H9 (cell line): ENCODE data around the gene TADA1. TPM values are rescaled to one million over a fixed set of nuclear protein-coding genes. Genes with fewer than 3 reads are reported as not detected.

ENCODE experiments used
- DNase-seq: peaks from one replicate; pipeline ENCODE4 v3.0.0-alpha.2; 2017
- H2AFZ ChIP-seq: one replicate; pipeline ENCODE4 v1.6.1; 2013; ENCODE audit warnings: mild to moderate bottlenecking, low read length, control low read depth, moderate library complexity
- H2AK5ac ChIP-seq: 2 replicates; pipeline ENCODE4 v1.6.1; 2013; ENCODE audit warnings: low read length, control low read depth, mixed read lengths; ENCODE audit not compliant: insufficient read length
- H2BK120ac ChIP-seq: one replicate; pipeline ENCODE4 v1.6.1; 2013; ENCODE audit warnings: low read depth, mild to moderate bottlenecking, low read length, control low read depth, inconsistent platforms; ENCODE audit not compliant: poor library complexity, severe bottlenecking
- H2BK12ac ChIP-seq: 2 replicates; pipeline ENCODE4 v1.6.1; 2013; ENCODE audit warnings: low read length, control low read depth, mixed read lengths, low read depth; ENCODE audit not compliant: insufficient read length
- H2BK15ac ChIP-seq: 2 replicates; pipeline ENCODE4 v1.6.1; 2013; ENCODE audit warnings: low read depth, low read length, control low read depth
- H2BK20ac ChIP-seq: one replicate; pipeline ENCODE4 v1.6.1; 2013; ENCODE audit warnings: low read depth, mild to moderate bottlenecking, low read length, control low read depth, inconsistent platforms; ENCODE audit not compliant: poor library complexity, severe bottlenecking
- H2BK5ac ChIP-seq: 2 replicates; pipeline ENCODE4 v1.6.1; 2013; ENCODE audit warnings: low read length, control low read depth, mixed read lengths; ENCODE audit not compliant: insufficient read length
- H3K14ac ChIP-seq: 2 replicates; pipeline ENCODE4 v1.6.1; 2013; ENCODE audit warnings: low read length, control low read depth; ENCODE audit not compliant: insufficient read depth
- H3K18ac ChIP-seq: 2 replicates; pipeline ENCODE4 v1.6.1; 2013; ENCODE audit warnings: low read depth, mild to moderate bottlenecking, mixed read lengths, low read length, control low read depth; ENCODE audit not compliant: insufficient read length
- H3K23ac ChIP-seq: 2 replicates; pipeline ENCODE4 v1.6.1; 2013; ENCODE audit warnings: low read length, control low read depth, mixed read lengths, low read depth; ENCODE audit not compliant: insufficient read length
- H3K23me2 ChIP-seq: 2 replicates; pipeline ENCODE4 v1.6.1; 2013; ENCODE audit warnings: low read depth, mild to moderate bottlenecking, mixed read lengths, low read length, control low read depth; ENCODE audit not compliant: insufficient read length, poor library complexity, severe bottlenecking
- H3K27ac ChIP-seq: 2 replicates; pipeline ENCODE4 v1.5.1; 2013; ENCODE audit warnings: low read length, control low read depth, mixed read lengths, low read depth; ENCODE audit not compliant: insufficient read length
- H3K27me3 ChIP-seq: 2 replicates; pipeline ENCODE4 v1.6.1; 2013; ENCODE audit warnings: low read length, control low read depth, inconsistent platforms; ENCODE audit not compliant: insufficient read depth
- H3K4ac ChIP-seq: 2 replicates; pipeline ENCODE4 v1.6.1; 2013; ENCODE audit warnings: low read depth, mild to moderate bottlenecking, control low read depth, inconsistent platforms, low read length, moderate library complexity
- H3K4me1 ChIP-seq: 2 replicates; pipeline ENCODE4 v1.6.1; 2013; ENCODE audit warnings: low read length, control low read depth, inconsistent platforms; ENCODE audit not compliant: insufficient read depth
- H3K4me2 ChIP-seq: 2 replicates; pipeline ENCODE4 v1.6.1; 2013; ENCODE audit warnings: low read length, control low read depth, mixed read lengths; ENCODE audit not compliant: insufficient read length, insufficient read depth
- H3K56ac ChIP-seq: 2 replicates; pipeline ENCODE4 v1.6.1; 2013; ENCODE audit warnings: low read depth, mild to moderate bottlenecking, mixed read lengths, low read length, control low read depth; ENCODE audit not compliant: insufficient read length
- H3K79me1 ChIP-seq: 2 replicates; pipeline ENCODE4 v1.6.1; 2013; ENCODE audit warnings: low read depth, mild to moderate bottlenecking, moderate library complexity, low read length, control low read depth, inconsistent platforms; ENCODE audit not compliant: insufficient read depth, poor library complexity, severe bottlenecking
- H3K79me2 ChIP-seq: 2 replicates; pipeline ENCODE4 v1.6.1; 2013; ENCODE audit warnings: low read length, control low read depth, inconsistent platforms; ENCODE audit not compliant: insufficient read depth
- H3K9ac ChIP-seq: 2 replicates; pipeline ENCODE4 v1.6.1; 2013; ENCODE audit warnings: low read length, control low read depth, mixed read lengths; ENCODE audit not compliant: insufficient read length; ENCODE audit errors: extremely low read depth
- H3K9me3 ChIP-seq: one replicate; pipeline ENCODE4 v1.6.1; 2013; ENCODE audit warnings: low read depth, low read length, inconsistent platforms; ENCODE audit not compliant: control insufficient read depth
- H3T11ph ChIP-seq: one replicate; pipeline ENCODE4 v1.6.1; 2013; ENCODE audit warnings: mild to moderate bottlenecking, low read length, control low read depth, inconsistent platforms
- H4K20me1 ChIP-seq: one replicate; pipeline ENCODE4 v1.6.1; 2013; ENCODE audit not compliant: control insufficient read depth, insufficient read length, insufficient read depth
- H4K5ac ChIP-seq: 2 replicates; pipeline ENCODE4 v1.6.1; 2013; ENCODE audit warnings: low read depth, mild to moderate bottlenecking, mixed read lengths, low read length, control low read depth; ENCODE audit not compliant: insufficient read length
- H4K8ac ChIP-seq: replicated peaks from 2 replicates; pipeline ENCODE4 v1.6.1; 2013; ENCODE audit warnings: low read length, control low read depth, mixed read lengths, low read depth; ENCODE audit not compliant: insufficient read length
- H4K91ac ChIP-seq: 2 replicates; pipeline ENCODE4 v1.6.1; 2013; ENCODE audit warnings: low read depth, mild to moderate bottlenecking, moderate library complexity, mixed read lengths, low read length, control low read depth; ENCODE audit not compliant: insufficient read length
- H3K27ac Mint-ChIP-seq, 3 experiments: 2 replicates in 2 of 3; 3 replicates in 1 of 3; pipeline ENCODE4 v1.8.0; 2020 to 2021; ENCODE audit warnings: mixed read lengths in 3 of 3, mild to moderate bottlenecking in 1 of 3, moderate library complexity in 1 of 3
- H3K27me3 Mint-ChIP-seq: 2 replicates; pipeline ENCODE4 v1.8.0; 2021; ENCODE audit warnings: low read depth, mild to moderate bottlenecking, moderate library complexity, mixed read lengths
- H3K36me3 Mint-ChIP-seq, 3 experiments: 2 replicates in 2 of 3; 3 replicates in 1 of 3; pipeline ENCODE4 v1.8.0; 2020 to 2021; ENCODE audit warnings: low read depth in 3 of 3, mixed read lengths in 3 of 3; ENCODE audit not compliant: insufficient read depth in 1 of 3
- H3K4me1 Mint-ChIP-seq, 2 experiments: 2 replicates each; pipeline ENCODE4 v1.8.0; 2020; ENCODE audit warnings: mixed read lengths in 2 of 2
- H3K4me3 Mint-ChIP-seq, 2 experiments: 2 replicates in 1 of 2; 3 replicates in 1 of 2; pipeline ENCODE4 v1.8.0; 2020 to 2021; ENCODE audit warnings: mild to moderate bottlenecking in 2 of 2, mixed read lengths in 2 of 2, moderate library complexity in 1 of 2
- H3K9me3 Mint-ChIP-seq, 2 experiments: 2 replicates in 1 of 2; 3 replicates in 1 of 2; pipeline ENCODE4 v1.8.0; 2020; ENCODE audit warnings: mild to moderate bottlenecking in 2 of 2, mixed read lengths in 2 of 2, moderate library complexity in 1 of 2
- CTCF ChIP-seq: fragments of 200-600 bp; sonication (generic); conservative IDR thresholded peaks from 3 replicates; pipeline ENCODE4 v1.8.0; 2021; ENCODE audit warnings: antibody characterized with exemption, mild to moderate bottlenecking
- WGBS: extraction: QIAGEN DNeasy Blood & Tissue Kit; methylation state at CpG from one replicate; pipeline ENCODE4 v1.1.7; 2013; ENCODE audit warnings: missing lambda C conversion rate, low lambda C conversion rate, mixed read lengths; ENCODE audit not compliant: insufficient read length; ENCODE audit errors: extremely low coverage; 5-methylcytosine and 5-hydroxymethylcytosine counted together
- total RNA-seq: library from RNA; stranded (reverse); gene quantifications from 2 replicates; pipeline ENCODE4 v1.2.1, GENCODE V29; 2021

TADA1 gene
- total RNA-seq, 1 experiment from 2014 or later, result 20.7 TPM

DNA sequence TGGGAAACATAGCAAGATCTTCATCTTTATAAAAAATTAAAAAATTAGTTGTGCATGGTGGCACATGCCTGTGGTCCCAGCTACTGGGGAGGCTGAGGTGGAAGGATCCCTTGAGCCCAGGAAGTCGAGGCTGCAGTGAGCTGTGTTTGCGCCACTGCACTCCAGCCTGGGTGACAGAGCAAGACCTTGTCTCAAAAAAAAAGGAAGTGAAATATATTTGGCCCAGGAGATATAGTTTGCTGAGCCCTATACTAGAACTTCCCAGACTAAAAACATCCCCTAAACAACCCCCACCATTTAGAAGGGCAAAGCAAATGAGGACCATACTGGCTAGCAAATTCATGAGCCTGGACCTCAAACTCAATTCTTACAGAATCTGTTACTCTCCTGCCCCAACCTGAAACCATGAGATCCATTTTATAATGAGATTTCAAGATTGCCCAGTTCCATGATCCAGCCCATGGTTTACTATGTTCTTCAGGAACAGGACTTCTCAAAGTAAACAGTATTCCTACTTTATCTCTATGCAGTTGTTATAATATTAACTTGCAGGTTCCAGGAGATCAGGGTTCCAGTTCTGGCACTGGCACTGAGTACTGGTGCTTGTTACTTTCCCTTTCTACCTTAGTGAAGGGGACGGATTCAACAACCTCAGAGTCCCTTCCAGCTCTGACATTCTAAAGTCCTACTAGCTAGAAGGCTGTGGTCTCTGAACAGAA lies 48.9 kb upstream of the TADA1 start:
- Histone ChIP-seq H3K79me2 (no peaks in the 10 kb centered on the region), H3K23me2 (peaks cover 4% of the 10 kb centered on the region), H3K27ac (no peak overlapping the region), H3K18ac (no peak overlapping the region), H3K9ac (no peak overlapping the region), H3K4ac (no peak overlapping the region), H3T11ph (no peak overlapping the region), H3K56ac (no peak overlapping the region), H3K9me3 (no peaks in the 10 kb centered on the region), H2BK20ac (no peak overlapping the region), H2BK120ac (no peak overlapping the region), H3K4me1 (peaks cover 6% of the 10 kb centered on the region; the same call in 1 of the 2 replicates), H3K79me1 (no peaks in the 10 kb centered on the region), H2AFZ (no peak overlapping the region), H2BK5ac (no peak overlapping the region), H3K4me2 (no peak overlapping the region), H4K8ac (no peak overlapping the region), H4K5ac (no peak overlapping the region), H2BK12ac (no peak overlapping the region), H3K27me3 (peaks cover 15% of the 10 kb centered on the region; the same call in 1 of the 2 replicates), H3K23ac (no peak overlapping the region), H2BK15ac (no peak overlapping the region), H4K91ac (no peak overlapping the region), H2AK5ac (no peak overlapping the region), H3K14ac (no peak overlapping the region), H4K20me1 (no peaks in the 10 kb centered on the region)
- Mint-ChIP-seq H3K36me3 (no peaks in the 10 kb centered on the region; a peak in 1 of 7 replicates), H3K9me3 (no peaks in the 10 kb centered on the region), H3K27me3 (peaks cover 37% of the 10 kb centered on the region), H3K27ac (no peak overlapping the region; a peak in 1 of 7 replicates), H3K4me1 (peaks cover 11 to 12% of the 10 kb centered on the region in 2 experiments), H3K4me3 (no peak overlapping the region)
- WGBS, result no CpG with 5 or more reads among the region's 3 CpGs
- TF ChIP-seq CTCF, result no peak
- DNase-seq, result no peak
